ENCODE results near the gene UCN.

The UCN gene

GRCh38 chr2:27261926-27262298, 46.3 kb downstream of the UCN start:
- TF ChIP-seq GABPA (IDR thresholded peaks at IDR 0.05; ENCODE audit: low read depth) (no peak), REST (IDR thresholded peaks at IDR 0.05; ENCODE audit: insufficient replicate concordance, low read depth) (no peak), SPI1 (IDR thresholded peaks at IDR 0.05; ENCODE audit: borderline replicate concordance, low read depth) (no peak), POLR2AphosphoS5 (IDR thresholded peaks at IDR 0.05; ENCODE audit: low read depth) (no peak), CTCF (IDR thresholded peaks at IDR 0.05; ENCODE audit: insufficient read depth, low read length) (no peak)
- no peak for DNase-seq (ENCODE audit: low read depth in 1 of 2, low spot score in 1 of 2)
- H3K27me3 ChIP-seq (ENCODE audit: insufficient read depth, poor library complexity, severe bottlenecking), result peaks cover 60% of the 10 kb centered on the region
- H3K4me3 ChIP-seq (replicated peaks; ENCODE audit: insufficient read depth, low read length), result no peak overlapping the region
- no peak overlapping the region for H3K27ac ChIP-seq (replicated peaks)

DNA sequence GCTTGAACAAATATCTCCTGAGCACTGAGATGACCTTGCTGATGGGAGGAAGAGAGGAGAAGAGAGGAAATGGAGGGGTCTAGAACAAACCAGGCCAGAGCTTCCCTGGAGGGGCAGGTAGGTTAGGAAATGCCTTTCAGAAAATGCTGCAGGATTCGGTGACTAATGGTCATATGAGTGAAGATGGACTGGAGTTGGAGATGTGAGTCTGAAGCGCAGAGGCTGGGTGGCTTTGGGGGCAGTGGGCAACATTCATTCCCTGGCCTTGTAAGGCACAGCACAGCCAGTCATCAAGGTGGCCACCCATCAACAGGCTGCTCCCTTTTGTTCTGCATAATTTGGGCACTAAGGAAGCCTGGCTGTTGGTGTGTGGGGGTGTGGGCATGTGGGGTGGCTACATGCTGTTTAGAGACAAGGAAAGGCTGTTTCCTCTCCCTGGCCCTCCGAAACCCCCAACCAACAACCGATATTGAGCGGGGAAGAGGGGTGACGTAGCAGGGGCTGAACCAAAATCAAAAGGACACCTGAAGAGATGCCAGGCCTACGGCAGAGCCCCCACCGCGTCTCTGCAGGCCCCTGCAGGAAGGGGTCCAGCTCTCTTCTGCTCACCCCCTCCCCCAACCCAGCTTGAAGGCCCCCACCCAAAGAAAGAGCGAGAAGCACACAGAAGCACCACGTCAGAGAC, 46.9 kb downstream of the UCN start:
- DNase-seq (ENCODE audit: low read depth in 1 of 2, low spot score in 1 of 2), result no peak
- TF ChIP-seq SPI1 (IDR thresholded peaks at IDR 0.05; ENCODE audit: borderline replicate concordance, low read depth) (no peak), CTCF (IDR thresholded peaks at IDR 0.05; ENCODE audit: insufficient read depth, low read length) (no peak), REST (IDR thresholded peaks at IDR 0.05; ENCODE audit: insufficient replicate concordance, low read depth) (no peak), POLR2AphosphoS5 (IDR thresholded peaks at IDR 0.05; ENCODE audit: low read depth) (no peak), GABPA (IDR thresholded peaks at IDR 0.05; ENCODE audit: low read depth) (no peak)
- H3K27ac ChIP-seq (replicated peaks), result no peak overlapping the region
- peaks cover 60% of the 10 kb centered on the region for H3K27me3 ChIP-seq (ENCODE audit: insufficient read depth, poor library complexity, severe bottlenecking)
- H3K4me3 ChIP-seq (replicated peaks; ENCODE audit: insufficient read depth, low read length), result no peak overlapping the region

DNA sequence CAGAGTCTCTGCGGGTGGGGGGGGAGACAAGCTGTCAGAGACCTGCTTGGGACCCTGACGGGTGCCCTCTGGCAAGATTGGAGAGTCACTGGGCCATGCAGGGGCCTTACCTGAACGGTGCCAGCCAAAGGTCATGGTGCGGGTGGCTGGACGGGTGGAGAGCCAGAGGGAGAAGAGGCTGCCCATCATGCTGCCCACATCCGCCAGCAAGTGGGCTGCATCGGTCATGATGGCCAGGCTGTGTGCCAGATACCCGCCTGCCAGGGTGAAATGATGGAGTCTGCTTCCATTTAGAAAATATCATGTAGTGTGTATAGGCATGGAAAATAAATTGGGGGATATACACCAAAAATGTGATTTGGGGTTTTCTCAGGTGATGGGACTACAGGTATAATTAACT, 50.2 kb downstream of the UCN start:
- TF ChIP-seq SPI1 (IDR thresholded peaks at IDR 0.05; ENCODE audit: borderline replicate concordance, low read depth), result no peak
- no peak for TF ChIP-seq POLR2AphosphoS5 (IDR thresholded peaks at IDR 0.05; ENCODE audit: low read depth)
- no peak for TF ChIP-seq REST (IDR thresholded peaks at IDR 0.05; ENCODE audit: insufficient replicate concordance, low read depth)
- DNase-seq (ENCODE audit: low read depth in 1 of 2, low spot score in 1 of 2), result no peak
- peaks cover 38% of the 10 kb centered on the region for H3K27me3 ChIP-seq (ENCODE audit: insufficient read depth, poor library complexity, severe bottlenecking)

More for the DNA sequence above, 50.2 kb downstream of the UCN start:
- Histone ChIP-seq H3K27ac (replicated peaks) (no peak overlapping the region), H3K4me3 (replicated peaks; ENCODE audit: insufficient read depth, low read length) (no peak overlapping the region)

Measured in HL-60 (cell line).